Stimulated activated CD4-positive, alpha-beta T cell treated with anti-CD3 and anti-CD28 coated beads, Interleukin-4, amount 100 ng/mL, for 24 hours (primary cell): Measurements from ENCODE around the gene OR4K5.
"Not testable (repeated sequence)": the region's sequence is repeated elsewhere in the genome, so short reads cannot be mapped to it uniquely, and the experiment has no call there.

Experiments used
- DNase-seq: peaks from one replicate; pipeline ENCODE4 v3.0.0-alpha.2; 2020

Gene OR4K5

GRCh38 chr14:19920021-19920657 is at the start of gene OR4K5:
Gene OR4K5 (plus strand): TSS chr14:19920607. CDS start chr14:19920607, 0 bp downstream.
- no peak for DNase-seq

GRCh38 chr14:19873178-19873577 is 47.2 kb upstream of the OR4K5 start:
- no peak for DNase-seq

GRCh38 chr14:19874842-19875241 is 45.6 kb upstream of the OR4K5 start, which contains the start of gene OR4K2:
Gene OR4K2 (plus strand): TSS chr14:19875142. CDS start chr14:19876268, 1,126 bp downstream.
- no peak for DNase-seq

- DNase-seq: no peak
Measured at GRCh38 chr14:19878029-19878642, 42.3 kb upstream of the OR4K5 start.

GRCh38 chr14:19895282-19895681 is 25.1 kb upstream of the OR4K5 start:
- DNase-seq: no peak

- DNase-seq: no peak
Measured at GRCh38 chr14:19900999-19901398, 19.4 kb upstream of the OR4K5 start.

GRCh38 chr14:19902409-19902808 is 18.0 kb upstream of the OR4K5 start:
- no peak for DNase-seq

GRCh38 chr14:19906665-19907064 is 13.7 kb upstream of the OR4K5 start:
- DNase-seq: no peak

- no peak for DNase-seq
Measured at GRCh38 chr14:19911114-19911513, 9.3 kb upstream of the OR4K5 start.

- no peak for DNase-seq
Measured at GRCh38 chr14:19917243-19917642, 3.2 kb upstream of the OR4K5 start.

GRCh38 chr14:19917955-19918518 is 2.4 kb upstream of the OR4K5 start:
- no peak for DNase-seq

- no peak for DNase-seq
Measured at GRCh38 chr14:19918553-19919264, 1.7 kb upstream of the OR4K5 start.

GRCh38 chr14:19930617-19931016 is 10.2 kb downstream of the OR4K5 start, which contains the start of gene OR4K1:
Gene OR4K1 (plus strand): TSS chr14:19930917. CDS start chr14:19935667, 4,750 bp downstream.
- no peak for DNase-seq

- no peak for DNase-seq
Measured at GRCh38 chr14:19941668-19942067, 21.3 kb downstream of the OR4K5 start.

- DNase-seq: no peak
Measured at GRCh38 chr14:19947413-19948090, 27.1 kb downstream of the OR4K5 start.

- DNase-seq: no peak
Measured at GRCh38 chr14:19949218-19949617, 28.8 kb downstream of the OR4K5 start.

GRCh38 chr14:19969735-19970134 is 49.3 kb downstream of the OR4K5 start:
- not testable (repeated sequence) for DNase-seq
